DMS153 (cell line): Measurements from ENCODE around the gene DIPK1B.

Source experiments
- DNase-seq: peaks from one replicate; lab custom pipeline; 2025; lab: John Stamatoyannopoulos, UW

DIPK1B gene

DNA sequence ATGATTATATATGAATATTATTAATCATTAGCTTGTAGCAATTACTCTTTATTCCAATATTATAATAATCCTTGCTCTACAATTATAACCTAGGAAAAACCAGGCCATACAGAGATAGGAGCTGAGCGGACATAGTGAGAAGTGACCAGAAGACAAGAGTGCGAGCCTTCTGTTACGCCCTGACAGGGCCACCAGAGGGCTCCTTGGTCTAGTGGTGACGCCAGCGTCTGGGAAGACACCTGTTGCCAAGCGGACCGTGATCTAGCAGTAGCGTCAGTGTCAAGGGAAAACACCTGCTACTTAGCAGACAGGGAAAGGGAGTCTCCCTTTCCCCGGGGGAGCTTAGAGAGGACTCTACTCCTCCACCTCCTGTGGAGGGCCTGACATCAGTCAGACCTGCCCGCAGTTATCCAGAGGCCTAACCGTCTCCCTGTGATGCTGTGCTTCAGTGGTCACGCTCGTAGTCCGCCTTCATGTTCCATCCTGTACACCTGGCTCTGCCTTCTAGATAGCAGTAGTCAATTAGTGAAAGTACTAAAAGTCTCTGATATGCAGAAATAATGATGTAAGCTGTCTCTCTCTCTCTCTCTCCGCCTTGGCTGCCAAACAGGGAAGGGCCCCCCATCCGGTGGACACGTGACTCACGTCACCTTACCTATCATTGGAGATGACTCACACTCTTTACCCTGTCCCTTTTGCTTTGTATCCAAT lies 54.2 kb downstream of the DIPK1B start:
- DNase-seq = peak; percentile 73

DNA sequence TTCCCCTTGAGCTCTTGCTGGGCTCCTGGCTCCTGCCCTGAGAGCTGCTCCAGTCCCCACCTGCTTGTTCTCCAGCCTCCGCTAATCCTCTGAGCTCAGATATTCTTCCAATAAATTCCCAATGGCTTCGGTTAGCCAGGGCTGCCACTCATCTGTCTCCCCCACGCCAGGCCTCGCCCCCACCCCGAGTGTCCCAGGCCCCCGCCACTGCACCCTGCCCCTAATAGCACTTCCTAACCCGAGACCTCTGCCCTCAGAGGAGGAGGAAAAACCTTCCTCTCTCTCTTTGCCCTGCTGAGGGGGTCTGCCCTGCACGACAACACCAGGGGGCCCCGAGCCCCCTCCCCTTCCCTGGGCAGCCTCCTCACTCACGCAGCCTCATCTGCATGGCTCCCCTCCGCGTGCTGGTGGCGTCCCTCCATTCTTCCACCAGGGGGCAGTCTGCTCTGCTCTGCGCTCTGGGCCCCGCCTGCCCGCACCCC lies 57.4 kb downstream of the DIPK1B start:
- no peak for DNase-seq

- DNase-seq = no peak
Observed at GRCh38 chr9:136771907-136772415, 59.6 kb downstream of the DIPK1B start.

GRCh38 chr9:136773386-136774044 lies 61.1 kb downstream of the DIPK1B start:
- DNase-seq = no peak
